Skeletal muscle tissue (tissue), 4 donors: ENCODE results near the gene AUTS2. TPM values are rescaled to one million over a fixed set of nuclear protein-coding genes. Genes with fewer than 3 reads are reported as not detected.

Experiments used
- H3K27ac ChIP-seq: one replicate; pipeline ENCODE4 v1.7.0; 2013; ENCODE audit warnings: mild to moderate bottlenecking, low read depth, low read length, inconsistent platforms
- H3K27me3 ChIP-seq, 3 donors: one replicate each; pipeline ENCODE4 v1.7.0; 2013; ENCODE audit warnings: low read length in 3 of 3; ENCODE audit not compliant: control insufficient read depth in 3 of 3, insufficient read depth in 3 of 3
- H3K36me3 ChIP-seq, 3 donors: one replicate each; pipeline ENCODE4 v1.7.0; 2013; ENCODE audit warnings: low read length in 3 of 3; ENCODE audit not compliant: control insufficient read depth in 3 of 3, insufficient read depth in 3 of 3
- H3K4me1 ChIP-seq, 3 donors: one replicate each; pipeline ENCODE4 v1.7.0; 2013; ENCODE audit warnings: low read length in 3 of 3, mild to moderate bottlenecking in 3 of 3; ENCODE audit not compliant: control insufficient read depth in 3 of 3, insufficient read depth in 3 of 3
- H3K4me3 ChIP-seq, 3 donors: one replicate each; pipeline ENCODE4 v1.7.0; 2013; ENCODE audit warnings: low read length in 3 of 3
- H3K9ac ChIP-seq, 3 donors: one replicate each; pipeline ENCODE4 v1.7.0; 2013; ENCODE audit warnings: low read length in 3 of 3, mild to moderate bottlenecking in 3 of 3, moderate library complexity in 2 of 3, low read depth in 1 of 3
- H3K9me3 ChIP-seq, 3 donors: one replicate each; pipeline ENCODE4 v1.7.0; 2013; ENCODE audit warnings: low read length in 3 of 3; ENCODE audit not compliant: control insufficient read depth in 3 of 3
- total RNA-seq: library from RNA; depleted of rRNA; stranded (reverse); fragments of >200 nt; gene quantifications from one replicate; pipeline ENCODE4 v1.2.3, GENCODE V29; 2014
- donor health status: Osteomylitis.

Gene AUTS2
- total RNA-seq, 1 donor from 2014 or later, result 43.3 TPM

DNA sequence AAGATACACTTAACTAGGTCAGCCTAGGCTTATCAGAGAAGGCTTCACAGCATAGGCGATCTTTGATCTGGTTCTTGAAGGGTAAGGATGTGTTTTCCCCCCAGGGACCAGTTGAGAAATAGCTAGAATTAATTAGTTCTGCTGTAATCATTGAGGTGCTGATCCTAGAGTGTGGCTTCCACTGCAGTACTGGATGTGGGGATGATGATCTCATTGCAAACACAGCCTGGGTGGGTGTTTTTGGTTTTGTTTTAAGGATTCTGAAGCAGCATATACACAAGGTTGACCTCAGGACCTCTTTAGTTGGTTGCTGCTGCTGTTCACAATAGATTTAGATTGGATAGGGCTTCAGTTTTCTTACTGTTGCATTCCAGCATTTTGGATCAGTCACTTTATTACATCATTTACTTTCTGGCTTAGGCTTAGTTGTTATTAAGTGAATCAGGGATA lies 159.7 kb downstream of the AUTS2 start:
- no peak overlapping the region for H3K9ac ChIP-seq
- H3K9me3 ChIP-seq, result no peaks in the 10 kb centered on the region
- H3K4me3 ChIP-seq, result no peak overlapping the region
- H3K4me1 ChIP-seq, result no peaks in the 10 kb centered on the region
- no peak overlapping the region for H3K27ac ChIP-seq
- H3K36me3 ChIP-seq, result no peaks in the 10 kb centered on the region
- no peaks in the 10 kb centered on the region for H3K27me3 ChIP-seq

DNA sequence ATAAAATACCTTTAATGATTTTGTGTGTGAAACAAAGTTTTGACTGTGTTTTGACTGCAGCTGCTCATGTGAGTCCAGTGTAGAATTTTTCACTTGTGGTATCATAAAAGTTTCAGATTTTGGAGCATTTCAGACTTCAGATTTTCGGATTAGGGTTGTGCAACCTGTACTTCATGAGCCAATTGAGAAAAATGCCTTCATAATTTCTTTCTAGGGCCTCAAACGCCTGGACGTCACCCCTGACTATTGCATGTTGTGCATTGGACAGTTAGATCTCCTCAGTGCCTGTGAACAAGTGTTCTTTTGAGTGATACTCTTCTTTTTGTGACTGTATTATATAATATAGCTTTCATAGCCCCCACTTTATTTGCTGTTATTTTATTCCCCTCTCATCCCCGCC lies 161.1 kb downstream of the AUTS2 start:
- Histone ChIP-seq H3K9ac (no peak overlapping the region), H3K27me3 (no peaks in the 10 kb centered on the region), H3K27ac (no peak overlapping the region), H3K4me1 (no peaks in the 10 kb centered on the region), H3K9me3 (no peaks in the 10 kb centered on the region), H3K36me3 (no peaks in the 10 kb centered on the region), H3K4me3 (no peak overlapping the region)

DNA sequence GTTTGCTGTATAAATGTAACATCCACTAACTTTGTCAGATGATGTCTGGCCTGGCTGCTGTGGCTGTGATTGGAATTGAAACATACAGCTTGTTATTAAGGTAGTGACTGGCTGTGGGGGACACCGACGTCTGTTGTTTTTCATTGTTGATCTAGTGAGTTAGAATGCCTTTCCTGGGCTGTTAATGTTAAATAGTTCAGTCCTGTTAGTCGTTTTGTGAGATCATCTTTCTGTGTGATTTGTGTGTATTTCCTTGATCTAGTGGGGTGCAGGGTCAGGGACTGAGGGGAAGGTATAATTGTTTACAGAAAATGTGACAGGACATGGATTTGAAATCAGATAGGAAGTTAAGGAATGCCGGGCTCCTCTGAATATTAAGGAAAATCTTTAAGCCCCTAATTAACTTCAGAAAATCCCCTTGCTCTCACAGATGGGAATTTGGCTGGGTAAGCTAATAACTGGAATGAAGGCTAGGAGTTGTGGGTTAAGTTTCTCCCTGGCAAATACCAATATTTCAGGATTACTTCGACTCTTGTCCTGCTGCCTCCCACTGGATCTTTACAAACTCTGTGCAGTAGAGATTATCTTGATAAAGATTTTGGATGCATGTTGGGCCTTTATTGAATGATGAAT lies 163.1 kb downstream of the AUTS2 start:
- no peaks in the 10 kb centered on the region for H3K27me3 ChIP-seq
- no peaks in the 10 kb centered on the region for H3K36me3 ChIP-seq
- H3K4me3 ChIP-seq, result no peak overlapping the region
- no peak overlapping the region for H3K9ac ChIP-seq
- H3K4me1 ChIP-seq, result no peaks in the 10 kb centered on the region
- no peaks in the 10 kb centered on the region for H3K9me3 ChIP-seq
- H3K27ac ChIP-seq, result no peak overlapping the region

DNA sequence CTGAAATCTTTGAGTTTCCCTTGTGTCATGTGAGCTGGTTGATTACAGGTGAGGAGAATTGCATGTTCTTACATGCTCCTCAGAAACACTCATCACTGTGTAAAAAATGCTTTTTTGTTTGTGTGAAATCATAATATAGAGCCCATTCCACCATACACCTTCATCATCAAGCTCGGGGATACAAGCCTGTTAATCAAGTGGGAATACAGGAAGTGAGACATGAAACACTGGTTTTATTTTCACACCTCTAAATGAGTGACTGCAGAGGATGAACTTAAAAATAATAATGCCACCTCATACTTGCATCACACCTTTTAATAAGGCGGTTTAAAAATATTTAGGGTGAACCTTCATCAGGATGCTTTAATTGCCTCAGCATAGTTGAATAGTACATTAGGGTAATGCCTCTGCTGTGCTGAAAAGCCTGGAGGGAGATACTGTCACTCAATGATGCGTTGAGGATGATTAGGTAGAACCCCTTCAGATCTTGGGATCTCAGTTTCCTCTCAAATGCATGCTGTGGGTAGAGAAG lies 164.6 kb downstream of the AUTS2 start:
- Histone ChIP-seq H3K9me3 (no peaks in the 10 kb centered on the region), H3K27me3 (no peaks in the 10 kb centered on the region), H3K4me1 (no peaks in the 10 kb centered on the region), H3K36me3 (no peaks in the 10 kb centered on the region), H3K9ac (no peak overlapping the region), H3K4me3 (no peak overlapping the region), H3K27ac (no peak overlapping the region)

DNA sequence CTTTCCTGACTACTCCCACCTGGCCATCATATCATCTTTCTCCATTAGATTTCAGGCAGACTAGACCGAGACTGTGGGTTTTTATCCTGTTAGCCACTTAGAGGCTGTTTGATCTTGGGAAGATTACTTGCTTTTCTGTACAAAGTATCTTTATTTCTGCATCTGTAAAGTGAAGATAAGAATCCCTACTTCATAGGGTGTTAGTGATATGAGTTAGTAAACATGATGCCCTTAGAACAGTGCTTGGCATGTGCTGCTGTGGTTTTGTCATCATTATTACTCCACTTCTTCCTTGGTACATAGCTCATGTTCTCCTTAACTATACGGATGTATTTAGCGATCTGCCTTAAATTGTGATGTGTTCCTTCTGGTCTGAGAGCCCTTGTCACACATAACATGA lies 165.2 kb downstream of the AUTS2 start:
- Histone ChIP-seq H3K4me1 (no peaks in the 10 kb centered on the region), H3K9me3 (no peaks in the 10 kb centered on the region), H3K27me3 (no peaks in the 10 kb centered on the region), H3K36me3 (no peaks in the 10 kb centered on the region), H3K27ac (no peak overlapping the region), H3K4me3 (no peak overlapping the region), H3K9ac (no peak overlapping the region)

DNA sequence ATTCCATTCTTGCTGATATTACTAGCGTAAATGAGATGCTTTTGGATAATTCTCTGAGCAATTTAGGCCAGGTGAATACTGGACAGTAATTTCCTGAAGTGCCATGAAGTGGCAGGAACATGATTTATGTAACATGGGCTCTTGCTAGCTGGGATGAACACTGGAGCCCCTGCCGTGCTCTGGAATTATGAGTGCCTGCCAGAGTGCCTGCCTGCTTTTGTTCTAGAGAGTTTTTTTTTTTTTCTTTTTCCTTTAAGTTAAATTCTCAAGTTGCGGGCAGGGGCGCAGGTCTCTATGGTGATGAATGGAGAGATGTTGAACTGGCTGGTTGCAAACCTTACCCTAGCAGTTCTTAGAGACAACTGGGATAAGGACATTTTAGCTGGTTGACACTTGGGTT lies 165.9 kb downstream of the AUTS2 start:
- no peaks in the 10 kb centered on the region for H3K36me3 ChIP-seq
- no peaks in the 10 kb centered on the region for H3K9me3 ChIP-seq
- peaks cover 0 to 3% (median 0%) of the 10 kb centered on the region in 3 donors for H3K4me1 ChIP-seq
- no peaks in the 10 kb centered on the region for H3K27me3 ChIP-seq
- H3K27ac ChIP-seq, result no peak overlapping the region
- no peak overlapping the region for H3K4me3 ChIP-seq
- H3K9ac ChIP-seq, result no peak overlapping the region

DNA sequence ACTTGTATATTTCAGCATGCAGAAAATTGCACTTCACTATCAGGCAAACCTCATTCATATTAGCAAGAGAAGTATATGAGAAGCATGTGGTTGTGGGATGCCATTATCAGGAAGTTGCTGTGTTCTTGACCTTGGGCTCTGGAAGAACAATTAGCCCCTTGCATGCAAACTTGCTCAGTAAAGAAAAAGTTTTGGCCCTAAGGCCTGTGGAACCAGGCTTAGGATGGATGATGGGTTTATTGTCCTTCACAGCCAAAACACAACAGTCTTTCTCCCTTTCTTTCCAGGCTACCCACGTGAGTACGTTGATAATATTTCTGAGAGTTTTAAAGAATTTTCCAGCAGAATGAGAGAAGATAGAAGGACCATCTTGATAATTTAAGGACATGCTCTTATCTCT lies 166.4 kb downstream of the AUTS2 start:
- H3K9ac ChIP-seq, result no peak overlapping the region
- no peak overlapping the region for H3K4me3 ChIP-seq
- H3K36me3 ChIP-seq, result no peaks in the 10 kb centered on the region
- H3K4me1 ChIP-seq, result peaks cover 0 to 3% (median 0%) of the 10 kb centered on the region in 3 donors
- no peaks in the 10 kb centered on the region for H3K27me3 ChIP-seq
- H3K9me3 ChIP-seq, result no peaks in the 10 kb centered on the region
- H3K27ac ChIP-seq, result no peak overlapping the region

DNA sequence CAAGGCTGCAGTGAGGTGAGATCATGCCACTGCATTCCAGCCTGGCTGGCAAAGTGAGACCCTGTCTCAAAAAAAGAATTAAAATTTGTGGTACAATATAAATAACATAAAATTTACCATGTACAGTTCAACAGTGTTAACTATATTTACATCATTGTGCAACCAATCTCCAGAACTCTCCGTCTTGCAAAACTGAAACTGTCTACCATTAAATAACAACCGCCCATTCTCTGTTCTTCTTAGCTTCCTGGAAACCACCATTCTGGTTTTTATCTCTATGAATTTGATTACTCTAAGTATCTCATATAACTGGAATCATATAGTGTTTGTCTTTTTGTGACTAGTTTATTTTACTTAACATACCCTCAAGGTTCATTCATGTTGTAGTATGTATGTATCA lies 167.6 kb downstream of the AUTS2 start:
- H3K9me3 ChIP-seq, result no peaks in the 10 kb centered on the region
- no peak overlapping the region for H3K9ac ChIP-seq
- H3K27me3 ChIP-seq, result no peaks in the 10 kb centered on the region
- peaks cover 0 to 3% (median 0%) of the 10 kb centered on the region in 3 donors for H3K4me1 ChIP-seq
- H3K36me3 ChIP-seq, result no peaks in the 10 kb centered on the region
- H3K27ac ChIP-seq, result no peak overlapping the region
- H3K4me3 ChIP-seq, result no peak overlapping the region

DNA sequence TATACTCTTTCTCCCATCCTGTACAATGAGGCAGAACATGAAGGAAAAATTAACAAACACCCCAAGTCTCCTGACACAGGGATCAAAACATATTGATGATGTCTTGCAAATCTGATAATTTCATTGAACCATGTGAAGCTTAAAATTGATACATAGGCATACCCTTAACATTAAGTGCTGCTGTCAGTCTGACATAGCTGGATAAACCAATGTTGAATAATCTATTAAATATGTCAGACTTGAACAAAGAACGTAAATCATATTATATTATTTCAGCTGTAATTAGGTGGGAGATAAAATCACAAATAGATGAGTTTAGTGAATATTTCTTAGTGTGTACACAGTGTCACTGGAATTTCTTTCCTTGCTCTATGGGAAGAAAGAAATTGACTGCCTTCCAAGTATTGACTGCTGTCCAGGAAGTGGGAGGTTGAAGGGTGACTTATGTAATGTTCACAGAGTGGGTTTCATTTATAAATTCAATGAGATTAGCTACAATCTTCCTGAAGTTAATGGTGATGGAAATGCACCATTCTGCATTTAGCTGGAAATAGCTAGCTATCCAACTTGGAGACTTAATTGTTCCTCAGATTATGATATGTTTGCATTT lies 170.8 kb downstream of the AUTS2 start:
- Histone ChIP-seq H3K4me3 (no peak overlapping the region), H3K27ac (no peak overlapping the region), H3K4me1 (peaks cover 8 to 9% (median 9%) of the 10 kb centered on the region in 3 donors)

DNA sequence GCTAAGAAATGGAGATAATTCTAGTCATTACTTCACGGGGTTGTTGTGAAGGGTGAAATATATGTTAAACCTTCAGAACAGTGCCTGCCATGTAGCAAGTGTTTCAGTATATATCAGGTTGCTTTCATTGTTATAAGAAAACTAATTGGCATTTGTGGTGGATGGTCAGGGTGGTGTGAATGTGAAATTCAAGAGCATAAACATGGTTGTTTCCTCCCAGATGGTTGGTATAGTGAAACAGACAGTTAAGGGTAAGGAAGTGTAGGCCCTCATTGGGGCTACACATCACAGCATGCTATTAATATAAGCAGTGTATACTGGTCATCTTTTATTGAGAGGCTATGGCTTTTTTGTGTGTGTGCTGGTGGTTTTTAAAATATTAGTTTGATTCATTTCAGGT lies 171.6 kb downstream of the AUTS2 start:
- H3K4me1 ChIP-seq, result peaks cover 8 to 9% (median 9%) of the 10 kb centered on the region in 3 donors
- no peaks in the 10 kb centered on the region for H3K36me3 ChIP-seq
- H3K27me3 ChIP-seq, result no peaks in the 10 kb centered on the region
- H3K9ac ChIP-seq, result no peak overlapping the region
- H3K9me3 ChIP-seq, result no peaks in the 10 kb centered on the region
- H3K4me3 ChIP-seq, result no peak overlapping the region
- no peak overlapping the region for H3K27ac ChIP-seq

More for the DNA sequence above, 170.8 kb downstream of the AUTS2 start:
- Histone ChIP-seq H3K27me3 (no peaks in the 10 kb centered on the region), H3K36me3 (no peaks in the 10 kb centered on the region), H3K9me3 (no peaks in the 10 kb centered on the region), H3K9ac (no peak overlapping the region)
